HK-2 (cell line): ENCODE measurements around the gene TUBG2.
"Not testable (repeated sequence)": the region's sequence is repeated elsewhere in the genome, so short reads cannot be mapped to it uniquely, and the experiment has no call there.

ENCODE experiments used
- DNase-seq: peaks from one replicate; pipeline ENCODE4 v3.0.0-alpha.2; 2018; ENCODE audit not compliant: unreplicated experiment

Gene TUBG2

GRCh38 chr17:42653179-42654124 is 5.6 kb upstream of the TUBG2 start:
- DNase-seq = no peak

- DNase-seq = peak; percentile 48
Observed at GRCh38 chr17:42655528-42655927, 3.6 kb upstream of the TUBG2 start.

GRCh38 chr17:42657824-42658588 is 1.1 kb upstream of the TUBG2 start:
- no peak for DNase-seq

GRCh38 chr17:42659932-42660274 is 819 bp downstream of the TUBG2 start:
- not testable (repeated sequence) for DNase-seq

- no peak for DNase-seq
Observed at GRCh38 chr17:42660692-42661345, 1.7 kb downstream of the TUBG2 start.

GRCh38 chr17:42665581-42666001 is 6.5 kb downstream of the TUBG2 start:
- DNase-seq = no peak

GRCh38 chr17:42666126-42666525 is 7.0 kb downstream of the TUBG2 start:
- DNase-seq = not testable (repeated sequence)

- peak; percentile 87 for DNase-seq
Observed at GRCh38 chr17:42667088-42667951, 8.2 kb downstream of the TUBG2 start.

- DNase-seq = no peak
Observed at GRCh38 chr17:42669705-42669976, 10.6 kb downstream of the TUBG2 start.

- no peak for DNase-seq
Observed at GRCh38 chr17:42669977-42670788, 11.1 kb downstream of the TUBG2 start.

- DNase-seq = no peak
Observed at GRCh38 chr17:42670789-42671657, 11.9 kb downstream of the TUBG2 start.

GRCh38 chr17:42672038-42672437 is 13.0 kb downstream of the TUBG2 start:
- DNase-seq = no peak

GRCh38 chr17:42673266-42673884 is 14.3 kb downstream of the TUBG2 start:
- no peak for DNase-seq

- no peak for DNase-seq
Observed at GRCh38 chr17:42673885-42674754, 15.0 kb downstream of the TUBG2 start.

- no peak for DNase-seq
Observed at GRCh38 chr17:42674755-42675347, 15.8 kb downstream of the TUBG2 start.

- no peak for DNase-seq
Observed at GRCh38 chr17:42675348-42675964, 16.4 kb downstream of the TUBG2 start.

GRCh38 chr17:42675965-42676423 is 16.9 kb downstream of the TUBG2 start:
- peak; percentile 48 for DNase-seq
